Left forelimb (tissue), 1 donor: ENCODE data around the gene ATN1.

ENCODE experiments used
- DNase-seq: peaks from one replicate; pipeline ENCODE4 v3.0.0-alpha.2; 2018; ENCODE audit warnings: low spot score

ATN1 gene

GRCh38 chr12:6957741-6958608 is 30.2 kb downstream of the ATN1 start:
- DNase-seq: no peak

GRCh38 chr12:6958609-6959057 is 30.9 kb downstream of the ATN1 start:
- no peak for DNase-seq

GRCh38 chr12:6959058-6959804 is 31.5 kb downstream of the ATN1 start:
- DNase-seq: no peak

GRCh38 chr12:6959805-6960592 is 32.2 kb downstream of the ATN1 start:
- no peak for DNase-seq

GRCh38 chr12:6960593-6961277 is 33.0 kb downstream of the ATN1 start:
- DNase-seq: no peak

- DNase-seq: no peak
These were observed 33.5 kb downstream of the ATN1 start for GRCh38 chr12:6961278-6961694.

GRCh38 chr12:6961695-6962284 is 34.0 kb downstream of the ATN1 start:
- DNase-seq: no peak

GRCh38 chr12:6962285-6963015 is 34.7 kb downstream of the ATN1 start:
- DNase-seq: no peak

- no peak for DNase-seq
These were observed 35.4 kb downstream of the ATN1 start for GRCh38 chr12:6963016-6963731.

- DNase-seq: no peak
These were observed 36.1 kb downstream of the ATN1 start for GRCh38 chr12:6963791-6964413.

- no peak for DNase-seq
These were observed 36.9 kb downstream of the ATN1 start for GRCh38 chr12:6964605-6965025.

GRCh38 chr12:6965026-6965661 is 37.4 kb downstream of the ATN1 start:
- DNase-seq: peak; percentile 89

- DNase-seq: no peak
These were observed 38.0 kb downstream of the ATN1 start for GRCh38 chr12:6965714-6966113.

- peak; percentile 17 for DNase-seq
These were observed 38.6 kb downstream of the ATN1 start for GRCh38 chr12:6966351-6966750.

GRCh38 chr12:6967651-6968100 is 39.9 kb downstream of the ATN1 start:
- no peak for DNase-seq

- no peak for DNase-seq
These were observed 40.7 kb downstream of the ATN1 start for GRCh38 chr12:6968426-6968825.

GRCh38 chr12:6970096-6970527 is 42.4 kb downstream of the ATN1 start:
- no peak for DNase-seq

- DNase-seq: no peak
These were observed 46.4 kb downstream of the ATN1 start for GRCh38 chr12:6974180-6974579.
